IPS-NIHi7 (cell line): ENCODE results near the gene RSPH4A.
A peak's percentile ranks its signal among the peaks of the same experiment; 100 is the strongest.
"Not testable (repeated sequence)": the region's sequence is repeated elsewhere in the genome, so short reads cannot be mapped to it uniquely, and the experiment has no call there.

ENCODE experiments used
- DNase-seq: peaks from one replicate; pipeline ENCODE4 v3.0.0; 2012; ENCODE audit warnings: mixed read lengths; ENCODE audit errors: extremely low spot score

RSPH4A gene

DNA sequence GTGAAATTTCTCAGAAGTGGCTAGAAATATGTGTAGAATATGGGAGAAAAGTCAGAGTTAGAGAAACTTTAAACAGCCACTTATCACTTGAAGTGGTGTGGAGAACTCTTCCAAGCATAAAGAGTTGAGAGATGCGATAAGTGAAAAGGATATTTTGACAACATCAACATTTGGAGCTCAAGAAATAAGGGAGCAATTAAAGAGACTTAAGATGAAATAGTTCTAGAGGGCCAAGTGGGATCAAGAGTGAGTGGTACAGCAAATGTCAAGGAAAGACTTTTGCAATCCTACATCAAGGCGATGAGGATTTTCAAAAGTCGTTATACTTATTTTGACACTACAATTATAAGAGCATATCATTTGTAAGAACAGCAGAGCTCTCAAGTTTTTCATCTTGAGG is 9.6 kb downstream of the RSPH4A start:
- DNase-seq, result no peak

DNA sequence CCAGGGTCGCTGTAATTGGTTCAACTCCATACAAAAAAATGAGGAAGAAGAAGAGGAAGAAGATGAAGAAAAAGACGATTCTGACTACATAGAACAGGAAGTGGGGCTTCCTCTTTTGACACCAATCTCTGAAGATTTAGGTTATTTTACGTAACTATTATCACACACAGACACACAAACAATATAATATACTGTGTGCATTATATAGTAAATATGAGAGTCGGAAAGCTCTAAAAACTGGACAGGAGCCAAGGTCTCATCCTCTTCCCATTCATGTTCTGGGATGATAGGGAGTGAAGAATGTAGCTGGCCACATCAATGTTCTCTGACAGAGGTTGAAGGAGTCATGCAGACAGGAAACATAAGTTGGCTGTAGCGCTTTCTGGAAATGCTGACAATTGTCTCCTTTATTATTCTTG is 13.3 kb downstream of the RSPH4A start:
- no peak for DNase-seq

DNA sequence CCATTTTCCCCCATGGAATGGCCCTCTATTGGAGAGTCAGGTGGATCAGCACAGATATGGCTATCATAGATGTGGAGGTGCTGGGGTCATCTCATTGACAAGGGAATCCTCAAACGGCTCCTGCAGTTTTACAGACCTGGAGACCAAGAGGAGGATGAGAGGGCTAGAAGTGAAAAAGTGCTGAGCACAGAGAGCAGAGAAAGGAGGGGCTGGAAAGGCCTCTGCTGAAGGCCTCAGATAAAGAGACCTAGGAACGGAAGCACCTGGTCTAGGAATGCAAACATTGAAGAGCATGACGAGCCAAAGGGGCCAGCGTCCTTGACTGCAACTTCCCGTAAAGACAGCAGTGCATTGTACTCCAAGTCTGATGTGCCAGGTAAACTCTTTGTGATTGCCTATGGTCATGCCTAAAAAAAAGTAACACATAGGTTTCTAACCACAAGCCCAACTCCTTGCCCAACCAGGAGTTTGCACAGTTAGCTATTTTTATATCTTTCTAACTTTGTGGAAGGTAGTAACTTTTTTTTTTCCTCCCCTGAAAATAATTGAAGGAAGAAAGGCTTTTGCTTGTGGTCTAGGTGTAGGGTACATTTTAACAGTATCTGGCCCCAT is 15.2 kb downstream of the RSPH4A start:
- no peak for DNase-seq

DNA sequence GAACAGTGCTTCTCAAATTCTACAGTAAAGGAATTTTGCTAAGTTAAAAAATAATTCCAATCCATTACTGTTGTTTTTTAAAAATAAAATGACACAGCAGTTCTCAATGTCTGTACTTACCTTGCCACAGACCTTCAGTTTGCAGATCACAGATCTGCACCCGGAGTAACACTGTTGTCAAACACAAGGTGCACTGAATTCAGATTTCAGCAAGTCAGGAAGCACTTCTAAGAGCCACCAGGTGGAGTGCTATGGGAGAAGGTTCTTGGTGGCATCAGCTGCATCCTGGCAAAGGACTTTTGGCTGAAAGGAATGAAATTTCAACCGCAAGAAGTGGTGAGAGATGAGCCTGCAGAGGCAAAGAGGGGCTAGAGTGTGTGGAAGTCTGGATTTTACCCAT is 17.4 kb downstream of the RSPH4A start:
- peak; percentile 45 for DNase-seq

DNA sequence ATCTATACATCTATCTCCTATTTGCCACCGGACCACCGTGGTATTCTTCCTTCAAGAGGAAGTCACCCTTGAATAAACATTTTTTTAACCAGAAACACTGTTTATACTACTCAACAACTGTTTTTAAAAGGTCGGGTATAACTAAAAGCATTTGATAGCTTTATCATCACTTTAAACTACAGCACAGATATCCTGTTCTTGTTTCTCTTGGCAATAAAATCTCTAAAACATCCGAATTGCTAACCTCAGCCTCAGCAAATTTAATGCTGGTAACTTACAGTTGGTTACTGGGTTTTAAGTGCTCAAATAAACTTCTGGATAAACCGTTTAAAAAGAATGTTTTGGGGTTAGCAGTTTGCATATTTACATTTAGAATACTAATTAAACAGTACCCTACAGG is 31.9 kb downstream of the RSPH4A start:
- DNase-seq, result no peak

DNA sequence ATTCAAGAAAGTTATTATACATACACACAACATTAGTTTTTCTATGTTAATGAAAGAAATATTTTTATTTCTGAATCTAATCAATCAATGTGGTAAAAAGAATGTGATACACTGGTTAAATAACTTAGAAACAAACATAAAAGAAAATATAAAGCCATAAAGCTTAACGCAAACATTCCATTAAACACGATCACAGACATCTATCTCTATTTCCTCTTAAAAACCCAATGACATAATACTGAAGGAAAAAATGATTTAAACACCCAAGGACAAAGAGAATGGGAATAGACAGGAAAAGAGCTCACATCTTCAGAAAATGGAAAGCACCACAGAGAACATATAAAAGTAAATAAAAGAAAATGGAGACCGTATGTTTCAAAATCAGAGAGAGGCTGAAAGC is 32.9 kb downstream of the RSPH4A start:
- DNase-seq, result no peak

DNA sequence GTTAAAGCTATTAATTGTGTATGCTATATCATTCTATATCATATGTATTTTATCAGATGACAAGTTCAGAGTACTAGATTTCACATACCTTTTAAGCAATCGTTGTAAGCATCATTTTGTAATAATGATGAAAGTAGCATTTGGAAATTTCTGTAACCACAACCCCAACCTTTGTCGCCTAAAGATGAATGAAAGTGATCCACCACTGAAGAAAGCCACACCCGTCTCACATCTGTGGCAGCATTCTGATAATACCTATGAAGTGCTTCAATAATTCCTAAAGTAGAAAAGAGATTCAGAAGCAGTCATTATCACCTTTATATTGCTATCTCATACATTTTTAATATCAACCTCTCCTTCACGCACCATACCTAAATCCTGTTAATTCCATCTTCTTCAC is 35.6 kb downstream of the RSPH4A start:
- DNase-seq, result no peak

DNA sequence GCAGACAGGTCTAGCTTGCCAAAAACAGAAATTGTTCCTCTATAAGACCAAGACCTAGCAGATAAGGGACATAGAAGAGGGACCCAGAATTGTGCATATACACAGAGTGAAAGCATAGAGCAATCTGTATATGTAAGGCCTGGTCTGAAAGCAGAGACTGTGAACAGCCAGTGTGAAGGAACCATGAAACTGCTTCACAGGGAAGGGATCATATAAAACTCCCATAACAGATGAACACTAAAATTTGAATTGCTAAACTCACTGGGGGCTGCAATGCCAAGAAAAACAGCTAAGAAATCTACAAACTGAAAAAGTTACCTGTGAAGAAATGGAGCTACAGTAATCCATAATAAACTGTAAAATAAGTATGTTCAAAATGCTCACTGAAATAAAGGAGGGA is 45.3 kb downstream of the RSPH4A start:
- DNase-seq, result no peak

DNA sequence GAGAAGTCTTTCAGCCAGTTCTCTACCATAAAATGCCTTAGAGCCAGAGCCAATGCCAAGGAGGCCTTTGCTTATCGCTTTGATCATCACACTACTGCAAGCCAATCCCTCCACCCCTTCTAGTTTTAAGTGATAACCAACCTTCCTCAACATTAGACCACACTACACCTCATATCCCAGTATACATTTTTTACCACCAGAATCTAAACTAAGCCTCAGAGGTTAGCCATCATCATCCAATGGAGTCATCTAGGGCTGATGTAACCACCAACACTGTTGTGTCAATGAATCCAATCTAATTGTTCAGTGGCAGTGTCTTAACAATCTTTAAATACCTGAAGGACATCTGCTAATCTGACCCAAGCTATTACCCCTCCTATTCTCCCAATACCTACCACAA is 45.9 kb downstream of the RSPH4A start:
- DNase-seq, result no peak

DNA sequence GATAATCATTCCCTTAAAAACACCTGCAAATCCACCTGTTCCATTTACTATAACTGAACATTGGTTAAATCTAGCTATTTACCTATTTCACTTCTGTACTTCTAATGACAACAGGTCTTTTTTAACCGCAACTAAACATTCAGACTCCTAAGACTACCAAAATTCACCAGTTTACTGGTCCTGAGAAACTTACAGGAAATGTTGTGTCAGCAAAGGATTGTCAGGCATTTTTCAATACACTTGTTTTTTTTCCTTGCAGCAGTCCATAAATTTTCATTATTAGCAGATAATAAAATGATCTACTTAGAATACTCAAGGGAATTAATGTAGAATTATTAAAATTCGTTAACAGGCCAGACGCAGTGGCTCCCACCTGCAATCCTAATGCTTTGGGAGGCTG is 47.0 kb downstream of the RSPH4A start:
- no peak for DNase-seq

DNA sequence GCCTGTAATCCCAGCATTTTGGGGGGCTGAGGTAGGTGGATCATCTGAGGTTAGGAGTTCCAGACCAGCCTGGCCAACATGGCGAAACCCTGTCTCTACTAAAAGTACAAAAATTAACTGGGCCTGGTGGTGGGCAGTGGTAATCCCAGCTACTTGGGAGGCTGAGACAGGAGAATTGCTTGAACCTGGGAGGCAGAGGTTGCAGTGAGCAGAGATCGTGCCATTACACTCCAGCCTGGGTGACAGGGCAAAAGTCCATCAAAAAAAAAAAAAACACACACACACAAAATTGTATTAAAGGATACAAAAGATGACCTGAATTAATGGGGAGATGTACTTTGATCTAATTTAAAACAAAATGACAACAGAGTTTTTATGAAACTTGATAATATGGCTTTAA is 47.9 kb downstream of the RSPH4A start:
- not testable (repeated sequence) for DNase-seq

DNA sequence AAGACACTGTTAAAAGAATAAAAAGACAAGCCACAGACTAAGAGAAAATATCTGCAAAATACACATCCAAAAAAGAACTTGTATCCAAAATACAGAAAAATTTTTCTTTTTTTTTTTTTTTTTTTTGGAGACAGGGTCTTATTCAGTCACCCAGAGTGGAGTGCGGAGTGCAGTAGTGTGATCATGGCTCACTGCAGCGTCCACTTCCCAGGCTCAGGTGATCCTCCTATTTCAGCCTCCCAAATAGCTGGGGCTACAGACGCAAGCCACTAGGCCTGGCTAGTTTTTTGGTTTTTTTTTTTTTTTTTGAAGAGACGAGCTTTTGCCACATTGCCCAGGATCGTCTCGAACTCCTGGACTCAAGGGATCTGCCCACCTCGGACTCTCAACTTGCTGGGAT is 49.2 kb downstream of the RSPH4A start:
- DNase-seq, result no peak

DNA sequence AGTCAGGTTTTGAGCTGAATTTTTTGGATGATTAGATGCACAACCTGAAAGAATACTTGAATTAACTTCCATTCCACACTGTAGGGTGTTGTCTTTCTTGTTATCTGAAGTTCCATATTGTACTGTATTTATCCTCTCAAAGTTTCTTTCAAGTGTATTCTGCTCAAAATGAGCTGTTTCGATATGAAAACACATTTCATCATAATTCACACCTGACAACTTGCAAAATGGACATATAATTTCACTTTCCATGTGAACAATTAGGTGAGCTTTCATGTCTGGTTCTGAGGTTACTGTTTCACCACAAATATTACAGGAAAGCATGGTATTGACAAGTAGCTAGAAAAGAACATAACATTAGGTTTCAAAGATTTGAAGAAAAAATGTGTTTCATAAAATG is 50.6 kb downstream of the RSPH4A start:
- no peak for DNase-seq

DNA sequence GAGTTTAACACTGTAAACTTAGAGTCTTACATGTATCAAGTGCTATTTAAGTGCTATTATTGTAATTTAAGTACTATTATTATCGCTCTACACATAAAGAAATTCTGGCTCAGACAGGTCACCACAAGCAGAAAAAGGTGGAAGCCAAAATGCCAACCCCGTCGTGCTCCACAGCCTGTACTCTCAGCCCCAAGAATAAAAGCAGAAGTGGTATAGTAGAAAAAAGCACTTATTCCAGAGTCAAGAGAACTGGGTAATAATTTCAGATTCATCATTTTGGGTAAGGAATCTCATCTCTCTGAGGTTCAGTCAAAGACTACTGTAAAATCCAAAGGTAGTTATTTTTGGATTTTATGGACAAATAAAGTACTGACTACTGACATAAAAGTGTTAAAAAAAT is 51.3 kb downstream of the RSPH4A start:
- DNase-seq, result no peak

DNA sequence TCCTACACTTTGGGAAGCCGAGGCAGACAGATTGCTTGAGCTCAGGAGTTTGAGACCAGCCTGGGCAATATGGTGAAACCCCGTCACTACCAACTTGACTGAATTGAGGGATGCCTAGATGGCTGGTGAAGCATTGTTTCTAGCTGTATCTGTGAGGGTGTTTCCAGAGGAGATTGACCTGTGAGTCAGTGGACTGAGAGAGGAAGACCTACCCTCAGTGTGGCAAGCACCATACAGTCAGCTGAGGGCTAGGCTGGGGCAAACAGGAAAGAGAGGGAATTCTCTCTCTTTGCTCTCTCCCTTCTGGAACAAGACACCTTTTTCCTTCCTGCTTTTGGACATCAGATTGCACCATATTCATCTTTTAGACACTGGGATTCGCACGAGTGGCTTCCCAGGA is 56.0 kb downstream of the RSPH4A start:
- DNase-seq, result no peak

DNA sequence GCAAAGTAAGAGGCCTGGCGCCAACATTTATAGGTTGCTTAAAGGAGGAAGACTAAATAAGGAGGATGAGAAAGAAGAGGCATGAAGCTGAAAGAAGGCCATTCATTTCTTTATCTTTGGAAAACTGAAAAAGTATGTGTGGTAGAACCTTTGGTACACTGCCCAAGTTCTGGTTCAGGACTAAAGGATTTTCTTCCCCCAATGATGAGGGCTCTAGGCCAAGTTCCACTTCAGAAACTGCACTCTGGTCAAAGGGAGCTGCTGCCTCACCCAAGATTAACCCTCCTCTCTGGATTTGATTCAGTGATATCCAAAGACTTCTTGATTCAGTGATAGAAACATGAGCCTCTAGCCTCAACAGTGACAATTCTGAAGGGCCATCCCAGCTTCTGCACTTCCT is 59.7 kb downstream of the RSPH4A start:
- no peak for DNase-seq

DNA sequence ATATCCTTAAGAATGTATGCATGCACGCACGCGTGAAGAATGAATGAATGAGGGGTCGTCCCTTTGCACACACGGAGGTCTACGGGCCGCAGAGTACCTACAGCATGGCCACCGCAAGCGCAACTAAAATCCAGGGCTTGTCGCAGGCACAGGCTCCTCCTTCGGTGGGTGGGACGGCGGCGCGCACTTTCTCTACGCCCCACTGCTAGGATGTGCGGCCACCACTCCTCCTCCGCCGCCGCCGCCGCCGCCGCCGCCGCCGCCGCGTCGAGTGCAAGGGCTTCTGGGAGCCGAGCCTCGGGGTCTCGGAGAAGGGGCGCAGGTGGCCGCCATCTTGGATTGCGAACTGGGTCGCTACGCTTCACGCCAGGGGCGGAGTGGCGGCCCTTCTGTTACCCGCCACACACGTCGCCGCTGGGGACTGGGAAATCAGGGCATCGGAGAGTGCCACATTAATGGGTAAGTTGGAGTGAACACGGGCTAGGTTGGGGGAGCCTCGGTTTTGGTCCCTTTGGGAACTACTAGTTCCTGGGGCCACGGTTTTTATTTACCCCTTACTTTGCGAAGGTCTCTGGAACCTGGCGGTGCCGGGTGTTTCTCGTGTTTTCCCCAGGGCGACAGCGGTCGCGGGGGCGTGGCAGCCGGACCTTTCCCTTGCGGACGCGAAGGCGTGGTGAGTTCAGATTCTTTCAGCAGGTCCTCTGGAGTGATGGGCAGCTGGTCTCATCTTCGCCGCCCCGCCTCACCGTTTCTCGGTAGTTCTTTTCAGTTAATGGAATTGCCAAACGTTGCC is 64.8 kb downstream of the RSPH4A start, which contains the start of gene KPNA5:
Gene KPNA5, plus strand, starts transcription at position 332 of the 793 bp plus-strand sequence. Its CDS starts 124 bp downstream, at position 456.
- peak; percentile 93 for DNase-seq

DNA sequence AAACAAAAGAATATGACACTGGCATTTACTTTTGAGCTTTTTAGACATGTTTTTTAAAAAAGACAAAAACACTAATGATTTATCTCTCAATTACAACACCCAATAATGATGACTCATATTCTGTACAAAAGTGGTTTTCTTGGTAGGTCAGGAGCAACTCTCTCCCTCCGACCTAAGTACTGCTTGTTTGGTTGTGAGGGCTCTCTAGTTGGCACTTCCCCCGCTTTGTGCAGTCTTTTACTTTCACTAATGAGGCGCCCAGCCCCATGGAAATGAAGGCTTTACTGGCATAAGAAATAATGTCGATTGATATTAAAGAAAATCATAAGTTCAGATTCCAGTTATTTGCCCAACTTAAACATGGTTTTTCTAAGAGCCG is 66.0 kb downstream of the RSPH4A start:
- DNase-seq, result no peak
